GM06990 (cell line): Measurements from ENCODE around the gene MMP12.
"Not testable (repeated sequence)": the region's sequence is repeated elsewhere in the genome, so short reads cannot be mapped to it uniquely, and the experiment has no call there.

ENCODE experiments used
- DNase-seq: peaks from one replicate; pipeline ENCODE4 v3.0.0-alpha.2; 2011; ENCODE audit not compliant: insufficient read length; ENCODE audit errors: extremely low read depth
- H3K27me3 ChIP-seq: replicated peaks from 2 replicates; pipeline ENCODE4 v1.6.0; 2011; ENCODE audit warnings: low read length; ENCODE audit not compliant: control insufficient read depth, insufficient read depth
- H3K36me3 ChIP-seq: 2 replicates; pipeline ENCODE4 v1.5.1; 2011; ENCODE audit warnings: low read length; ENCODE audit not compliant: control insufficient read depth, insufficient read depth
- H3K4me3 ChIP-seq: replicated peaks from 2 replicates; pipeline ENCODE4 v1.5.1; 2011; ENCODE audit warnings: low read depth, mild to moderate bottlenecking, control low read depth, low read length
- CTCF ChIP-seq: IDR thresholded peaks from 2 replicates; pipeline ENCODE4 v1.5.1; 2011; ENCODE audit warnings: low read length, control low read depth, mild to moderate bottlenecking, inconsistent platforms; ENCODE audit not compliant: insufficient read depth, poor library complexity, severe bottlenecking

Gene MMP12

GRCh38 chr11:102883141-102883540 is 8.4 kb upstream of the MMP12 start:
- Histone ChIP-seq H3K36me3 (no peaks in the 10 kb centered on the region), H3K27me3 (no peaks in the 10 kb centered on the region), H3K4me3 (no peak overlapping the region)
- no peak for TF ChIP-seq CTCF
- DNase-seq: no peak

GRCh38 chr11:102882389-102883024 is 7.7 kb upstream of the MMP12 start:
- no peak overlapping the region for H3K4me3 ChIP-seq
- peak; percentile 13 for DNase-seq
- TF ChIP-seq CTCF: no peak

GRCh38 chr11:102879801-102880200 is 5.0 kb upstream of the MMP12 start:
- DNase-seq: no peak
- Histone ChIP-seq H3K27me3 (no peaks in the 10 kb centered on the region), H3K4me3 (no peak overlapping the region), H3K36me3 (no peaks in the 10 kb centered on the region)
- TF ChIP-seq CTCF: no peak

More at GRCh38 chr11:102882389-102883024, 7.7 kb upstream of the MMP12 start:
- H3K36me3 ChIP-seq: no peaks in the 10 kb centered on the region
- H3K27me3 ChIP-seq: no peaks in the 10 kb centered on the region

- no peaks in the 10 kb centered on the region for H3K36me3 ChIP-seq
- H3K4me3 ChIP-seq: no peak overlapping the region
- DNase-seq: no peak
- H3K27me3 ChIP-seq: no peaks in the 10 kb centered on the region
- no peak for TF ChIP-seq CTCF
Observed at GRCh38 chr11:102878595-102878994, 3.8 kb upstream of the MMP12 start.

- not testable (repeated sequence) for H3K27me3 ChIP-seq, H3K4me3 ChIP-seq, DNase-seq, H3K36me3 ChIP-seq
Observed at GRCh38 chr11:102869354-102869964, 5.3 kb downstream of the MMP12 start.

GRCh38 chr11:102868339-102868738 is 6.4 kb downstream of the MMP12 start:
- TF ChIP-seq CTCF: no peak
- DNase-seq: no peak

More at GRCh38 chr11:102868339-102868738, 6.4 kb downstream of the MMP12 start:
- no peaks in the 10 kb centered on the region; the same call in 1 of the 2 replicates for H3K27me3 ChIP-seq
- H3K4me3 ChIP-seq: no peak overlapping the region
- no peaks in the 10 kb centered on the region for H3K36me3 ChIP-seq
